ENCODE data around the gene CTU1. TPM values are rescaled to one million over a fixed set of nuclear protein-coding genes. Genes with fewer than 3 reads are reported as not detected.

The CTU1 gene
- total RNA-seq, 4 donors from 2014 or later = 7.4 to 25.5 (median 18.3) TPM

DNA sequence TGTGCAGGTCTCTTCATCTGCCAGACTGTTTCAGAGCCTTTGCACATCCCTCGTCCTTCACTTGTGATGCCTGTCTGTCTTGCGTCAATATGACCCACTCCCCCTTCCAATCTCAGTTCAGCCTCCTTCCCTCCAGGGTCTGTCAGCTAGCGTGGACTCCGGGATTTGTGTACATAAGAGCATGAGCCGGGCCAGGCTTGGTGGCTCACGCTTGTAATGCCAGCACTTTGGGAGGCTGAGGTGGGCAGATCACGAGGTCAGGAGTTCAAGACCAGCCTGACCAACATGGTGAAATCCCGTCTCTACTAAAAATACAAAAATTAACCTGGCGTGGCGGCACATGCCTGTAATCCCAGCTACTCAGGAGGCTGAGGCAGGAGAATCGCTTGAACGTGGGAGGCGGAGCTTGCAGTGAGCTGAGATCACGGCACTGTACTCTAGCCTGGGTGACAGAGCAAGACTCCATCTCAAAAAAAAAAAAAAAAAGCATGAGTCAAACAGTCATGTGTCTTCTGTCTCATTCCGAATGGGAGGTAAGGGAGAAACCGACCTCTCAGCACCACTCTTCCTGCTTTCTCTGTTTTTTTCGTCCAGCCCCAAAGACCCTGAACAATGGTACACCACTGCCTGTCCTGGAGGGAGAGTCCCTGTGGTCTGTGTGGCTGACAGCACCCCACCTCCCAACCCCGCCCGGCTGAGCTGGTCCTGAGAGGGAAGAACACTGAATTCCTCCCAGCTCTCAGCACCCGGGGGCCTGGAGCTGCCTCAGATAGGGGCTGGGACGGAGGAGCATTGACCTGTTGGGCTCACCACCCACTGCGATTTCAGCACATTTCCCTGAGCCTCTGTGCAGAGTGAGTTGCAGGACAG, 14.1 kb upstream of the CTU1 start:
- Histone ChIP-seq H3K27me3 (peaks cover 0 to 3% of the 10 kb centered on the region in 2 donors), H3K4me1 (no peaks in the 10 kb centered on the region), H3K27ac (peak overlapping the region in 3 of 4 donors; percentile 26 to 71 (median 33)), H3K36me3 (no peaks in the 10 kb centered on the region), H3K4me3 (peak overlapping the region in 1 of 4 donors; percentile 5), H3K9me3 (no peaks in the 10 kb centered on the region)
- TF ChIP-seq POLR2A (IDR thresholded peaks at IDR 0.05) (no peak), EP300 (IDR thresholded peaks at IDR 0.05) (no peak)
- TF ChIP-seq, protein P1, sequence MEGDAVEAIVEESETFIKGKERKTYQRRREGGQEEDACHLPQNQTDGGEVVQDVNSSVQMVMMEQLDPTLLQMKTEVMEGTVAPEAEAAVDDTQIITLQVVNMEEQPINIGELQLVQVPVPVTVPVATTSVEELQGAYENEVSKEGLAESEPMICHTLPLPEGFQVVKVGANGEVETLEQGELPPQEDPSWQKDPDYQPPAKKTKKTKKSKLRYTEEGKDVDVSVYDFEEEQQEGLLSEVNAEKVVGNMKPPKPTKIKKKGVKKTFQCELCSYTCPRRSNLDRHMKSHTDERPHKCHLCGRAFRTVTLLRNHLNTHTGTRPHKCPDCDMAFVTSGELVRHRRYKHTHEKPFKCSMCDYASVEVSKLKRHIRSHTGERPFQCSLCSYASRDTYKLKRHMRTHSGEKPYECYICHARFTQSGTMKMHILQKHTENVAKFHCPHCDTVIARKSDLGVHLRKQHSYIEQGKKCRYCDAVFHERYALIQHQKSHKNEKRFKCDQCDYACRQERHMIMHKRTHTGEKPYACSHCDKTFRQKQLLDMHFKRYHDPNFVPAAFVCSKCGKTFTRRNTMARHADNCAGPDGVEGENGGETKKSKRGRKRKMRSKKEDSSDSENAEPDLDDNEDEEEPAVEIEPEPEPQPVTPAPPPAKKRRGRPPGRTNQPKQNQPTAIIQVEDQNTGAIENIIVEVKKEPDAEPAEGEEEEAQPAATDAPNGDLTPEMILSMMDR (IDR thresholded peaks at IDR 0.05) = no peak
- DNase-seq (ENCODE audit: low spot score in 2 of 2) = no peak
- WGBS, 2 donors = 68 to 80% methylated on average over 22 of the region's 22 CpGs

DNA sequence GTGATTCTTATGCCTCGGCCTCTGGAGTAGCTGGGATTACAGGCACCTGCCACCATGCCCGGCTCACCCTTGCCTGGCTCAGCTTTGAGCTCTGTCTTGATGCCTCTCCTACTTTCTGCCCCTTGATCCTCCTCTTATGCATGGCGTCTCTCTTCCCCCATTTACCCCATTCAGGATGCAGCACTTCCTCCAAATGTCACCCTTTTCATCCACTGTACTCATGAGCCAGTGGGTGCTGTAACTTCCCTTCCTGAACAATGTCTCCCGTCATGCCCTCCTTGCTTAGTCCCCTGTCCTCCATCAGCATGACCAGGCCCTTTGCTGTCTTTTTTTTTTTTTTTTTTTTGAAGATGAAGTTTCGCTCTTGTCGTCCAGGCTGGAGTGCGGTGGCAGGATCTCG, 13.0 kb upstream of the CTU1 start:
- no peak overlapping the region for H3K27ac ChIP-seq
- no peaks in the 10 kb centered on the region for H3K4me1 ChIP-seq
- no peaks in the 10 kb centered on the region for H3K9me3 ChIP-seq
- DNase-seq (ENCODE audit: low spot score in 2 of 2) = no peak
- H3K36me3 ChIP-seq = no peaks in the 10 kb centered on the region
- H3K4me3 ChIP-seq = no peak overlapping the region
- H3K27me3 ChIP-seq = peaks cover 0 to 9% of the 10 kb centered on the region in 2 donors
- WGBS, 2 donors = 88 to 89% methylated on average over 8 of the region's 8 CpGs
- TF ChIP-seq, protein P1 (IDR thresholded peaks at IDR 0.05) = no peak
- TF ChIP-seq EP300 (IDR thresholded peaks at IDR 0.05) = no peak
- TF ChIP-seq POLR2A (IDR thresholded peaks at IDR 0.05) = no peak

DNA sequence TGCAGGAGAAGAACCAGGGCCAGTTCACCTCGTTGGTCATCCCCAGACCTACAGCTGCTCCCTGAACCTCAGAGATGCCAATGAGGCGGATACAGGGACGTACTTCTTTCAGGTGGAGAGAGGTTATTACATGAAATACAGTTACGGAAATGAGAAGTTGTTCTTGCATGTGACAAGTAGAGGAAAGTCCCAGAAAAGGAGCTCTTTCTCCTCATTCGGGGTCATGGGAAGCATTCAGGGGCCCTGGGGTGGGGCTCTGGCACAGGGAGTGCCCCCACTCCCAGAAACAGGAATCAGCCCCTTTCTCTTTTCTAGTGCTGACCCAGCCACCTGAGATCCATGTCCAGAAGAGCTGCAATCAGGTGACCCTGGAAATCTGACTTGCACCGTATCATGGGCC, 12.0 kb upstream of the CTU1 start:
- Histone ChIP-seq H3K9me3 (no peaks in the 10 kb centered on the region), H3K27ac (no peak overlapping the region), H3K4me1 (no peaks in the 10 kb centered on the region), H3K36me3 (no peaks in the 10 kb centered on the region), H3K27me3 (peaks cover 0 to 9% of the 10 kb centered on the region in 2 donors), H3K4me3 (no peak overlapping the region)
- TF ChIP-seq, protein P1 (IDR thresholded peaks at IDR 0.05) = no peak
- TF ChIP-seq POLR2A (IDR thresholded peaks at IDR 0.05) (no peak), EP300 (IDR thresholded peaks at IDR 0.05) (no peak)
- WGBS, 2 donors = 80 to 87% methylated on average over 6 of the region's 6 CpGs
- no peak for DNase-seq (ENCODE audit: low spot score in 2 of 2)

GRCh38 chr19:51119611-51120010, 11.4 kb upstream of the CTU1 start:
- Histone ChIP-seq H3K27me3 (peaks cover 0 to 9% of the 10 kb centered on the region in 2 donors), H3K27ac (no peak overlapping the region), H3K4me3 (no peak overlapping the region), H3K36me3 (no peaks in the 10 kb centered on the region), H3K9me3 (no peaks in the 10 kb centered on the region), H3K4me1 (no peaks in the 10 kb centered on the region)
- TF ChIP-seq EP300 (IDR thresholded peaks at IDR 0.05) = no peak
- TF ChIP-seq, protein P1 (IDR thresholded peaks at IDR 0.05) = no peak
- TF ChIP-seq POLR2A (IDR thresholded peaks at IDR 0.05) = no peak
- WGBS, 2 donors = 63 to 68% methylated on average over 6 of the region's 6 CpGs
- no peak for DNase-seq (ENCODE audit: low spot score in 2 of 2)

DNA sequence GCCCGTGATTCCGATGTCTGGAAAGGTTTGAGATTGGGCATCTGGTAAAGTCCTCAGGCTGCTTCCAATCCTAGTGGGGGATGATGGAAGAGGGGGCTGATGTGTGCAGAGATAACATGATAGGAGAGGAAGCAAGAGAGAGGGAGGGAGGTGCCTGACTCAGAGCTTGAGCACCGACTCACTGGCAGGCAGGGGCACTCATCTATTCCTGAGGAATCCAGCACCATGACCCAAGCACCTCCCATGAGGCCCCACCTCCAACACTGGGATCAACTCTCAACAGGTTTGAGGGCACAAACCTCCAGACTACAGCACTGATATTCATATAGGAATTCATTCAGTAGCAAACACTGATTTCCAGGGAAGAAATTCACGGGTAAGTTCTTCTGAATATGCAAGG, 10.9 kb upstream of the CTU1 start:
- TF ChIP-seq POLR2A (IDR thresholded peaks at IDR 0.05) (no peak), EP300 (IDR thresholded peaks at IDR 0.05) (no peak)
- TF ChIP-seq, protein P1 (IDR thresholded peaks at IDR 0.05) = no peak
- no peaks in the 10 kb centered on the region for H3K4me1 ChIP-seq
- no peak overlapping the region for H3K27ac ChIP-seq
- 48% methylated on average over 4 of the region's 4 CpGs for WGBS, 2 donors
- DNase-seq (ENCODE audit: low spot score in 2 of 2) = no peak
- H3K9me3 ChIP-seq = no peaks in the 10 kb centered on the region
- no peaks in the 10 kb centered on the region for H3K36me3 ChIP-seq
- peaks cover 0 to 9% of the 10 kb centered on the region in 2 donors for H3K27me3 ChIP-seq
- H3K4me3 ChIP-seq = no peak overlapping the region
